Endothelial cell (in vitro differentiated cells): ENCODE results near the gene CELSR2. TPM values are rescaled to one million over a fixed set of nuclear protein-coding genes. Genes with fewer than 3 reads are reported as not detected.

ENCODE experiments used
- DNase-seq: peaks from one replicate; pipeline ENCODE4 v3.0.0; 2021; ENCODE audit warnings: low spot score
- H3K27ac Mint-ChIP-seq: one replicate; pipeline ENCODE4 v1.8.0; 2021; ENCODE audit warnings: mixed read lengths, inconsistent platforms; ENCODE audit not compliant: unreplicated experiment
- H3K27me3 Mint-ChIP-seq: one replicate; pipeline ENCODE4 v1.8.0; 2021; ENCODE audit warnings: mild to moderate bottlenecking, moderate library complexity, mixed read lengths, inconsistent platforms; ENCODE audit not compliant: unreplicated experiment
- H3K36me3 Mint-ChIP-seq: one replicate; pipeline ENCODE4 v1.8.0; 2021; ENCODE audit warnings: mild to moderate bottlenecking, low read depth, mixed read lengths, inconsistent platforms; ENCODE audit not compliant: unreplicated experiment
- H3K4me1 Mint-ChIP-seq: one replicate; pipeline ENCODE4 v1.8.0; 2021; ENCODE audit warnings: mild to moderate bottlenecking, mixed read lengths, inconsistent platforms; ENCODE audit not compliant: unreplicated experiment
- H3K4me3 Mint-ChIP-seq: one replicate; pipeline ENCODE4 v1.8.0; 2021; ENCODE audit warnings: mild to moderate bottlenecking, mixed read lengths, inconsistent platforms; ENCODE audit not compliant: unreplicated experiment
- H3K9me3 Mint-ChIP-seq: one replicate; pipeline ENCODE4 v1.8.0; 2021; ENCODE audit warnings: mixed read lengths, inconsistent platforms; ENCODE audit not compliant: unreplicated experiment
- CTCF ChIP-seq: fragments of 200-600 bp; sonication (generic); IDR thresholded peaks from one replicate; pipeline ENCODE4 v1.5.0; 2021; ENCODE audit warnings: antibody characterized with exemption; ENCODE audit not compliant: unreplicated experiment
- long read RNA-seq: library from polyadenylated mRNA; unstranded; transcript quantifications from one replicate; pipeline ENCODE4 v2.0.0, GENCODE V29; 2020; ENCODE audit not compliant: unreplicated experiment
- total RNA-seq: library from RNA; stranded (reverse); fragmentation: NEBNext Ultra II Directional; extraction: Animal tissue kit (Norgen Biotek cat#: 25700); gene quantifications from one replicate; pipeline ENCODE4 v1.2.1, GENCODE V29; 2021; ENCODE audit not compliant: unreplicated experiment

CELSR2 gene
- total RNA-seq: 1.6 TPM
- long read RNA-seq, partial matches to known transcripts: 0 of 1 reads
- long read RNA-seq, other reads (novel, unspliced or antisense): 1 of 1 reads

GRCh38 chr1:109248797-109249629 is at the start of gene CELSR2:
Gene CELSR2, plus strand, starts transcription at chr1:109249539. Its CDS starts 541 bp downstream, at chr1:109250080.
- peaks cover 13% of the 10 kb centered on the region for H3K4me1 Mint-ChIP-seq
- H3K36me3 Mint-ChIP-seq: no peaks in the 10 kb centered on the region
- H3K27me3 Mint-ChIP-seq: peaks cover 19% of the 10 kb centered on the region
- DNase-seq: peak; percentile 60
- no peak within 1 kb of the TSS for H3K4me3 Mint-ChIP-seq
- no peaks in the 10 kb centered on the region for H3K9me3 Mint-ChIP-seq
- TF ChIP-seq CTCF: no peak
- no peak within 1 kb of the TSS for H3K27ac Mint-ChIP-seq

GRCh38 chr1:109199710-109200109 is 49.6 kb upstream of the CELSR2 start:
- TF ChIP-seq CTCF: no peak
- Mint-ChIP-seq H3K9me3 (no peaks in the 10 kb centered on the region), H3K4me3 (peak overlapping the region; percentile 9), H3K36me3 (no peaks in the 10 kb centered on the region), H3K27me3 (peaks cover 3% of the 10 kb centered on the region), H3K27ac (no peak overlapping the region), H3K4me1 (peaks cover 9% of the 10 kb centered on the region)
- no peak for DNase-seq

- H3K4me1 Mint-ChIP-seq: peaks cover 9% of the 10 kb centered on the region
- peak; percentile 45 for DNase-seq
- TF ChIP-seq CTCF: peak; percentile 45
- no peaks in the 10 kb centered on the region for H3K36me3 Mint-ChIP-seq
- H3K9me3 Mint-ChIP-seq: no peaks in the 10 kb centered on the region
- peaks cover 3% of the 10 kb centered on the region for H3K27me3 Mint-ChIP-seq
- H3K4me3 Mint-ChIP-seq: no peak overlapping the region
- H3K27ac Mint-ChIP-seq: no peak overlapping the region
Measured at GRCh38 chr1:109201123-109201703, 48.1 kb upstream of the CELSR2 start.

- Mint-ChIP-seq H3K9me3 (no peaks in the 10 kb centered on the region), H3K4me3 (no peak overlapping the region), H3K27ac (no peak overlapping the region), H3K36me3 (no peaks in the 10 kb centered on the region), H3K4me1 (peaks cover 2% of the 10 kb centered on the region), H3K27me3 (peaks cover 3% of the 10 kb centered on the region)
- DNase-seq: no peak
- TF ChIP-seq CTCF: no peak
Measured at GRCh38 chr1:109204484-109204883, 44.9 kb upstream of the CELSR2 start.

- no peak for DNase-seq
- Mint-ChIP-seq H3K4me1 (peaks cover 4% of the 10 kb centered on the region), H3K9me3 (no peaks in the 10 kb centered on the region), H3K4me3 (no peak overlapping the region), H3K27me3 (peaks cover 3% of the 10 kb centered on the region), H3K36me3 (no peaks in the 10 kb centered on the region), H3K27ac (no peak overlapping the region)
- TF ChIP-seq CTCF: no peak
Measured at GRCh38 chr1:109206339-109206738, 43.0 kb upstream of the CELSR2 start.
